ENCODE measurements around the gene REX1BD. TPM values are rescaled to one million over a fixed set of nuclear protein-coding genes. Genes with fewer than 3 reads are reported as not detected.

Gene REX1BD
- total RNA-seq, 1 donor from 2014 or later = 59.4 TPM

- TF ChIP-seq CTCF (IDR thresholded peaks at IDR 0.05) = no peak
- no peaks in the 10 kb centered on the region for H3K9me3 Mint-ChIP-seq (ENCODE audit: unreplicated experiment)
- no peak overlapping the region for H3K4me3 Mint-ChIP-seq (ENCODE audit: unreplicated experiment)
- peaks cover 6% of the 10 kb centered on the region for H3K36me3 Mint-ChIP-seq (ENCODE audit: unreplicated experiment)
- no peak for DNase-seq (ENCODE audit: extremely low spot score, unreplicated experiment)
- no peaks in the 10 kb centered on the region for H3K4me1 Mint-ChIP-seq (ENCODE audit: unreplicated experiment)
- peaks cover 4% of the 10 kb centered on the region for H3K27me3 Mint-ChIP-seq (ENCODE audit: unreplicated experiment)
- H3K27ac Mint-ChIP-seq (ENCODE audit: unreplicated experiment) = no peak overlapping the region
These were observed 8.3 kb upstream of the REX1BD start for GRCh38 chr19:18580311-18580710.

- DNase-seq (ENCODE audit: extremely low spot score, unreplicated experiment) = no peak
- Mint-ChIP-seq H3K27ac (ENCODE audit: unreplicated experiment) (no peak overlapping the region), H3K4me1 (ENCODE audit: unreplicated experiment) (peaks cover 16% of the 10 kb centered on the region), H3K27me3 (ENCODE audit: unreplicated experiment) (peaks cover 2% of the 10 kb centered on the region), H3K36me3 (ENCODE audit: unreplicated experiment) (peaks cover 1% of the 10 kb centered on the region), H3K9me3 (ENCODE audit: unreplicated experiment) (no peaks in the 10 kb centered on the region), H3K4me3 (ENCODE audit: unreplicated experiment) (no peak overlapping the region)
- no peak for TF ChIP-seq CTCF (IDR thresholded peaks at IDR 0.05)
These were observed 2.3 kb upstream of the REX1BD start for GRCh38 chr19:18586306-18586705.

GRCh38 chr19:18587561-18587960, 1.0 kb upstream of the REX1BD start:
- no peak for TF ChIP-seq CTCF (IDR thresholded peaks at IDR 0.05)
- H3K27me3 Mint-ChIP-seq (ENCODE audit: unreplicated experiment) = peaks cover 2% of the 10 kb centered on the region
- H3K9me3 Mint-ChIP-seq (ENCODE audit: unreplicated experiment) = no peaks in the 10 kb centered on the region
- peaks cover 1% of the 10 kb centered on the region for H3K36me3 Mint-ChIP-seq (ENCODE audit: unreplicated experiment)
- DNase-seq (ENCODE audit: extremely low spot score, unreplicated experiment) = no peak
- no peak overlapping the region for H3K4me3 Mint-ChIP-seq (ENCODE audit: unreplicated experiment)
- H3K4me1 Mint-ChIP-seq (ENCODE audit: unreplicated experiment) = peaks cover 16% of the 10 kb centered on the region
- H3K27ac Mint-ChIP-seq (ENCODE audit: unreplicated experiment) = no peak overlapping the region

GRCh38 chr19:18587962-18588610, 512 bp upstream of the REX1BD start:
- peak overlapping the region; percentile 64 for H3K27ac Mint-ChIP-seq (ENCODE audit: unreplicated experiment)
- no peak for DNase-seq (ENCODE audit: extremely low spot score, unreplicated experiment)
- no peaks in the 10 kb centered on the region for H3K27me3 Mint-ChIP-seq (ENCODE audit: unreplicated experiment)
- peak overlapping the region; percentile 79 for H3K4me3 Mint-ChIP-seq (ENCODE audit: unreplicated experiment)
- no peak for TF ChIP-seq CTCF (IDR thresholded peaks at IDR 0.05)
- peaks cover 1% of the 10 kb centered on the region for H3K36me3 Mint-ChIP-seq (ENCODE audit: unreplicated experiment)
- no peaks in the 10 kb centered on the region for H3K9me3 Mint-ChIP-seq (ENCODE audit: unreplicated experiment)
- H3K4me1 Mint-ChIP-seq (ENCODE audit: unreplicated experiment) = peaks cover 16% of the 10 kb centered on the region

- Mint-ChIP-seq H3K4me1 (ENCODE audit: unreplicated experiment) (peaks cover 18% of the 10 kb centered on the region), H3K4me3 (ENCODE audit: unreplicated experiment) (peak overlapping the region; percentile 79), H3K27ac (ENCODE audit: unreplicated experiment) (peak overlapping the region; percentile 74), H3K36me3 (ENCODE audit: unreplicated experiment) (peaks cover 1% of the 10 kb centered on the region), H3K27me3 (ENCODE audit: unreplicated experiment) (no peaks in the 10 kb centered on the region), H3K9me3 (ENCODE audit: unreplicated experiment) (no peaks in the 10 kb centered on the region)
- DNase-seq (ENCODE audit: extremely low spot score, unreplicated experiment) = no peak
- peak; percentile 1 for TF ChIP-seq CTCF (IDR thresholded peaks at IDR 0.05)
These were observed 1.0 kb downstream of the REX1BD start for GRCh38 chr19:18589380-18590272.
